Loucy (cell line): ENCODE data around the gene NIF3L1.
A peak's percentile ranks its signal among the peaks of the same experiment; 100 is the strongest.

Experiments used
- H2AFZ ChIP-seq: fragments of 200-600 bp; sonication (generic); 2 replicates; pipeline ENCODE4 v1.6.0; 2016; ENCODE audit warnings: antibody characterized with exemption, mild to moderate bottlenecking, low read length, moderate library complexity
- H3F3A ChIP-seq: fragments of 200-600 bp; 2 replicates; pipeline ENCODE4 v1.6.0; 2016; ENCODE audit warnings: antibody characterized with exemption, low read depth, mild to moderate bottlenecking
- H3K27me3 ChIP-seq: fragments of 200-600 bp; sonication (generic); 2 replicates; pipeline ENCODE4 v1.6.1; 2014; ENCODE audit warnings: low read length, mild to moderate bottlenecking; ENCODE audit not compliant: insufficient read depth, poor library complexity, severe bottlenecking
- H3K36me3 ChIP-seq: fragments of 200-600 bp; sonication (generic); 2 replicates; pipeline ENCODE4 v1.6.1; 2016; ENCODE audit warnings: low read length; ENCODE audit not compliant: insufficient read depth
- H3K4me1 ChIP-seq: fragments of 200-600 bp; sonication (generic); 2 replicates; pipeline ENCODE4 v1.5.1; 2014; ENCODE audit warnings: low read length, mild to moderate bottlenecking; ENCODE audit not compliant: insufficient read depth, poor library complexity, severe bottlenecking
- H3K4me2 ChIP-seq: fragments of 200-600 bp; sonication (generic); 2 replicates; pipeline ENCODE4 v1.6.0; 2014; ENCODE audit warnings: antibody characterized with exemption, low read length, low read depth, mild to moderate bottlenecking; ENCODE audit not compliant: poor library complexity, severe bottlenecking
- H3K4me3 ChIP-seq: fragments of 200-600 bp; sonication (generic); 2 replicates; pipeline ENCODE4 v1.5.1; 2014; ENCODE audit warnings: low read length, mild to moderate bottlenecking, mixed read lengths; ENCODE audit not compliant: poor library complexity, severe bottlenecking
- H3K79me2 ChIP-seq: fragments of 200-600 bp; sonication (generic); 2 replicates; pipeline ENCODE4 v1.6.1; 2014; ENCODE audit warnings: low read length; ENCODE audit not compliant: insufficient read depth
- H3K9ac ChIP-seq: fragments of 200-600 bp; sonication (generic); 2 replicates; pipeline ENCODE4 v1.6.0; 2014; ENCODE audit warnings: mild to moderate bottlenecking, low read depth, low read length, moderate library complexity; ENCODE audit not compliant: poor library complexity, severe bottlenecking
- H3K9me2 ChIP-seq: fragments of 200-600 bp; sonication (generic); replicated peaks from 2 replicates; pipeline ENCODE4 v1.6.1; 2016; ENCODE audit warnings: low read depth, low read length, mixed read lengths
- H3K9me3 ChIP-seq: fragments of 200-600 bp; sonication (generic); 2 replicates; pipeline ENCODE4 v1.6.1; 2014; ENCODE audit warnings: mild to moderate bottlenecking, antibody characterized with exemption, low read length, low read depth; ENCODE audit not compliant: insufficient read depth
- H4K20me1 ChIP-seq: fragments of 200-600 bp; sonication (generic); 2 replicates; pipeline ENCODE4 v1.6.0; 2014; ENCODE audit warnings: antibody characterized with exemption, low read length, mild to moderate bottlenecking; ENCODE audit not compliant: insufficient read depth, poor library complexity, severe bottlenecking
- CTCF ChIP-seq: fragments of 200-600 bp; sonication (generic); conservative IDR thresholded peaks from 2 replicates; pipeline ENCODE4 v1.5.1; 2014; ENCODE audit warnings: mild to moderate bottlenecking, antibody characterized with exemption, low read length
- EZH2phosphoT487 ChIP-seq: fragments of 200-600 bp; IDR thresholded peaks from 2 replicates; pipeline ENCODE4 v1.6.1; 2018; ENCODE audit warnings: antibody characterized with exemption, mild to moderate bottlenecking, moderate library complexity, borderline replicate concordance

The NIF3L1 gene

GRCh38 chr2:200864176-200865034 is 24.8 kb upstream of the NIF3L1 start, which contains the start of gene CLK1:
Gene CLK1, minus strand, starts transcription at chr2:200864658. Its CDS starts 2,796 bp downstream, at chr2:200861862.
- H3K27me3 ChIP-seq, result peaks cover 12% of the 10 kb centered on the region
- H3K4me2 ChIP-seq, result peak within 1 kb of the TSS; percentile 93
- H3K79me2 ChIP-seq, result peaks cover 50% of the 10 kb centered on the region
- H3K4me1 ChIP-seq, result peaks cover 24% of the 10 kb centered on the region
- no peaks in the 10 kb centered on the region for H3F3A ChIP-seq
- H3K9me2 ChIP-seq, result no peaks in the 10 kb centered on the region
- no peaks in the 10 kb centered on the region for H3K9me3 ChIP-seq
- H3K9ac ChIP-seq, result peak within 1 kb of the TSS; percentile 95
- peak within 1 kb of the TSS; percentile 97 for H3K4me3 ChIP-seq
- peaks cover 43% of the 10 kb centered on the region for H4K20me1 ChIP-seq
- H3K36me3 ChIP-seq, result peaks cover 25% of the 10 kb centered on the region
- peak within 1 kb of the TSS; percentile 94 for H2AFZ ChIP-seq
- TF ChIP-seq EZH2phosphoT487 (no peak), CTCF (no peak)

GRCh38 chr2:200869014-200869413 is 20.2 kb upstream of the NIF3L1 start:
- Histone ChIP-seq H3K9me3 (no peaks in the 10 kb centered on the region), H3K4me1 (peaks cover 3% of the 10 kb centered on the region), H3K79me2 (peaks cover 4% of the 10 kb centered on the region), H3K27me3 (no peaks in the 10 kb centered on the region), H3K4me3 (no peak overlapping the region), H4K20me1 (no peaks in the 10 kb centered on the region), H3F3A (no peaks in the 10 kb centered on the region), H3K36me3 (peaks cover 20% of the 10 kb centered on the region; the same call in 1 of the 2 replicates), H3K9me2 (no peaks in the 10 kb centered on the region), H2AFZ (no peak overlapping the region), H3K9ac (no peak overlapping the region), H3K4me2 (no peak overlapping the region)
- TF ChIP-seq EZH2phosphoT487 (no peak), CTCF (no peak)

GRCh38 chr2:200871151-200871550 is 18.0 kb upstream of the NIF3L1 start:
- no peaks in the 10 kb centered on the region for H3K79me2 ChIP-seq
- no peaks in the 10 kb centered on the region for H3F3A ChIP-seq
- H3K27me3 ChIP-seq, result no peaks in the 10 kb centered on the region
- no peak overlapping the region for H3K4me2 ChIP-seq
- H3K9ac ChIP-seq, result no peak overlapping the region
- no peaks in the 10 kb centered on the region for H4K20me1 ChIP-seq
- no peak overlapping the region for H3K4me3 ChIP-seq
- peaks cover 40% of the 10 kb centered on the region; the same call in 1 of the 2 replicates for H3K36me3 ChIP-seq
- H3K4me1 ChIP-seq, result no peaks in the 10 kb centered on the region
- TF ChIP-seq CTCF (no peak), EZH2phosphoT487 (no peak)
- no peak overlapping the region for H2AFZ ChIP-seq
- H3K9me3 ChIP-seq, result no peaks in the 10 kb centered on the region
- H3K9me2 ChIP-seq, result no peaks in the 10 kb centered on the region
